ENCODE measurements around the gene KRT80.

GRCh38 chr12:52216100-52216499 lies 24.3 kb upstream of the KRT80 start:
- TF ChIP-seq CTCF (IDR thresholded peaks at IDR 0.05 in 2 of 3, conservative IDR thresholded peaks at IDR 0.05 in 1 of 3; ENCODE audit: borderline replicate concordance in 1 of 3, insufficient read depth in 1 of 3, low read depth in 2 of 3, low read length in 2 of 3) = no peak
- no peak for TF ChIP-seq YY1 (IDR thresholded peaks at IDR 0.05; ENCODE audit: extremely low read depth, insufficient replicate concordance, low read depth, low read length)
- TF ChIP-seq POLR2A (IDR thresholded peaks at IDR 0.05; ENCODE audit: borderline replicate concordance, extremely low read depth, insufficient read depth, insufficient read length) = no peak
- TF ChIP-seq MAX (IDR thresholded peaks at IDR 0.05) = no peak
- TF ChIP-seq JUND (IDR thresholded peaks at IDR 0.05) = no peak
- no peak for TF ChIP-seq POLR2AphosphoS5 (IDR thresholded peaks at IDR 0.05; ENCODE audit: low read depth, low read length)
